ENCODE data around the gene ACP1. TPM values are rescaled to one million over a fixed set of nuclear protein-coding genes. Genes with fewer than 3 reads are reported as not detected.

The ACP1 gene
- polyA plus RNA-seq, 1 of the 3 experiments (the other 2 are of a cell fraction) = 88.9 TPM

- H3K27me3 ChIP-seq (ENCODE audit: insufficient read depth) = no peaks in the 10 kb centered on the region
- peaks cover 27 to 32% of the 10 kb centered on the region in 2 experiments for H3K36me3 ChIP-seq (replicated peaks in 1 of 2; ENCODE audit: control insufficient read depth in 1 of 2, insufficient read depth in 2 of 2, low read length in 1 of 2)
- H3K4me3 ChIP-seq (ENCODE audit: low read depth in 2 of 2, low read length in 1 of 2) = no peak overlapping the region
- no peaks in the 10 kb centered on the region for H3K9me2 ChIP-seq
- H3F3A ChIP-seq (replicated peaks; ENCODE audit: insufficient read depth) = no peaks in the 10 kb centered on the region
- H3K4me1 ChIP-seq (ENCODE audit: control insufficient read depth in 1 of 2, insufficient read depth in 2 of 2, low read depth in 1 of 2, low read length in 1 of 2) = peaks cover 13 to 25% of the 10 kb centered on the region in 2 experiments; a peak in 3 of 4 replicates
- TF ChIP-seq YY1 (IDR thresholded peaks at IDR 0.05; ENCODE audit: low read depth) (no peak), FOXJ3 (CRISPR knock-in tag; IDR thresholded peaks at IDR 0.05) (no peak), SIN3A (IDR thresholded peaks at IDR 0.05; ENCODE audit: borderline replicate concordance, low read depth, low read length) (no peak), CTCF (IDR thresholded peaks at IDR 0.05) (no peak), EP300 (IDR thresholded peaks at IDR 0.05; ENCODE audit: borderline replicate concordance in 1 of 2, low read depth in 1 of 2, low read length in 1 of 2) (no peak), CHD2 (IDR thresholded peaks at IDR 0.05; ENCODE audit: low read length, partially characterized antibody) (no peak), SMC3 (IDR thresholded peaks at IDR 0.05; ENCODE audit: low read depth, low read length) (no peak), GABPA (IDR thresholded peaks at IDR 0.05; ENCODE audit: low read depth) (no peak), RAD21 (IDR thresholded peaks at IDR 0.05; ENCODE audit: low read length) (no peak), PBX3 (IDR thresholded peaks at IDR 0.05) (no peak), GATA2 (CRISPR knock-in tag; IDR thresholded peaks at IDR 0.05) (no peak), RXRA (IDR thresholded peaks at IDR 0.05; ENCODE audit: borderline replicate concordance, low read depth) (no peak), FOSL2 (IDR thresholded peaks at IDR 0.05; ENCODE audit: borderline replicate concordance, low read depth) (no peak), TCF12 (IDR thresholded peaks at IDR 0.05) (no peak), FOXM1 (IDR thresholded peaks at IDR 0.05; ENCODE audit: low read depth) (no peak), MEF2A (IDR thresholded peaks at IDR 0.05; ENCODE audit: borderline replicate concordance, low read depth) (no peak), ZBTB33 (IDR thresholded peaks at IDR 0.05; ENCODE audit: borderline replicate concordance, low read depth) (no peak), RFX5 (IDR thresholded peaks at IDR 0.05; ENCODE audit: low read length) (no peak), MAX (IDR thresholded peaks at IDR 0.05; ENCODE audit: low read depth) (no peak)
- POLR2A ChIA-PET = no interaction called here
- WGBS (ENCODE audit: low lambda C conversion rate) = 89% methylated on average over 3 of the region's 3 CpGs
- H2AFZ ChIP-seq (ENCODE audit: low read depth) = no peak overlapping the region
- no peak overlapping the region for H3K27ac ChIP-seq (ENCODE audit: low read depth in 2 of 2, low read length in 1 of 2)
- H3K9ac ChIP-seq = no peak overlapping the region
- no peak for DNase-seq
- H3K9me3 ChIP-seq = no peaks in the 10 kb centered on the region; the same call in 1 of the 2 replicates
- CTCF ChIA-PET = interaction anchor here (1.4 to 2.2 kb wide), 4 partner anchors 12 to 28 kb away, joined by 3 to 10 read pairs (median 4); no protein-coding TSS in a partner anchor
- no peak overlapping the region for H3K4me2 ChIP-seq
- H4K20me1 ChIP-seq (ENCODE audit: insufficient read depth) = peaks cover 8% of the 10 kb centered on the region
- peaks cover 45% of the 10 kb centered on the region for H3K79me2 ChIP-seq (ENCODE audit: insufficient read depth)
Observed at GRCh38 chr2:262117-262516, 2.6 kb upstream of the ACP1 start.
